Effector memory CD4-positive, alpha-beta T cell (primary cell): Measurements from ENCODE around the gene GZMM.

Experiments used
- DNase-seq, 3 donors: peaks; one replicate each; pipeline ENCODE4 v3.0.0-alpha.2; 2020
- H3K27ac ChIP-seq: 2 replicates; pipeline ENCODE4 v1.7.0; 2013; ENCODE audit warnings: mild to moderate bottlenecking, low read length, moderate library complexity; ENCODE audit not compliant: insufficient read depth, poor library complexity, severe bottlenecking
- H3K27me3 ChIP-seq: replicated peaks from 2 replicates; pipeline ENCODE4 v1.7.0; 2013; ENCODE audit warnings: mild to moderate bottlenecking, low read length; ENCODE audit not compliant: insufficient read depth, control insufficient read depth, poor library complexity, severe bottlenecking
- H3K36me3 ChIP-seq: 2 replicates; pipeline ENCODE4 v1.7.0; 2013; ENCODE audit warnings: mild to moderate bottlenecking, low read length, moderate library complexity; ENCODE audit not compliant: control insufficient read depth, insufficient read depth
- H3K4me1 ChIP-seq: 2 replicates; pipeline ENCODE4 v1.7.0; 2013; ENCODE audit warnings: low read length, mild to moderate bottlenecking; ENCODE audit not compliant: control insufficient read depth, insufficient read depth, poor library complexity, severe bottlenecking
- H3K4me3 ChIP-seq: 2 replicates; pipeline ENCODE4 v1.7.0; 2013; ENCODE audit warnings: low read length, low read depth, mild to moderate bottlenecking; ENCODE audit not compliant: insufficient read depth, poor library complexity, severe bottlenecking
- H3K9me3 ChIP-seq: 2 replicates; pipeline ENCODE4 v1.7.0; 2013; ENCODE audit warnings: mild to moderate bottlenecking, low read length, moderate library complexity; ENCODE audit not compliant: control insufficient read depth

Gene GZMM

DNA sequence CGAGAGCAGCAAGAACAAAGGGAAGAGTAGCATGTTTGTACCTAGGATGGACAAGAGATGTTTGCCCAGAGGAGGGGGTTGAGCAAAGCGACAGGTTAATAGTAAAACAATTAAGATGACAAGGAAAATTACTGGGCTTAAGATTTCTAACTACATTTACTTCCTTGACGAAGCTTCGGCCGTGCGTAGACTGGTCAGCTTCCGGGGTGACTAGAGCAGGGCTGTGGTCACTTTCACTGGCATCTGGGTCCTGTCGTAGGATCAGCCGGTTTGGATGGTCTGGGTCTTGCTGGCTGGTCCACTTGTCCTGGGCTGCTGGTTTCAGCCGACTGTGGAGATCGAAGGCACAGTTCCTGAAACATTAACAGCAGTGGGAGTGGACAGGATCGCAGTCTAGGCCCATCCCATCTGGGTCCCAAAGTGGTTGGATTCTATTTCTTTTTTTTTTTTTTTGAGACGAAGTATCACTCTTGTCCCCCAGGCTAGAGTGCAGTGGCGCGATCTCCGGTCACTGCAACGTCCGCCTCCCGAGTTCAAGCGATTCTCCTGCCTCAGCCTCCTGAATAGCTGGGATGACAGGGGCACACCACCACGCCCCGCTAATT is 23.5 kb downstream of the GZMM start:
- Histone ChIP-seq H3K27me3 (no peaks in the 10 kb centered on the region), H3K36me3 (no peaks in the 10 kb centered on the region), H3K27ac (no peak overlapping the region), H3K4me3 (no peak overlapping the region), H3K9me3 (no peaks in the 10 kb centered on the region), H3K4me1 (peaks cover 10% of the 10 kb centered on the region)
- no peak for DNase-seq

DNA sequence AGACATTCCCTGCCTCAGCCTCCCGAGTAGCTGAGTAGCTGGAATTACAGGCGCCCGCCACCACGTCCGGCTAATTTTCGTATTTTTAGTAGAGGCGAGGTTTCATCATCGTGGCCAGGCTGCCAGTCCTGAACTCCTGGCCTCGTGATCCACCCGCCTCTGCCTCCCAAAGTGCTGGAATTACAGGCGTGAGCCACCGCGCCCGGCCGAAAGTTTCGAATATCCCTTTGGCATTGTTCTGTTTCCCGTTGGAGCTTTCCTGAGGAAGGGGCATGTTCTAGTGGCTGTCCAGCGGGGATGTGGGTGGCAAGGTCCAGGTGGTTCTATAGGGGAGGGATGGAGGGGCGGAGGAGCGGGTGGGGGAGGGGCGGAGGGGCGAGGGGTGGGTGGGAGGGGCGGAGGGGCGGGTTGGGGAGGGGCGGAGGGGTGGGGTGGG is 26.4 kb downstream of the GZMM start:
- Histone ChIP-seq H3K27me3 (no peaks in the 10 kb centered on the region), H3K36me3 (no peaks in the 10 kb centered on the region), H3K9me3 (no peaks in the 10 kb centered on the region), H3K4me1 (peaks cover 29% of the 10 kb centered on the region), H3K27ac (no peak overlapping the region), H3K4me3 (no peak overlapping the region)
- DNase-seq: no peak

DNA sequence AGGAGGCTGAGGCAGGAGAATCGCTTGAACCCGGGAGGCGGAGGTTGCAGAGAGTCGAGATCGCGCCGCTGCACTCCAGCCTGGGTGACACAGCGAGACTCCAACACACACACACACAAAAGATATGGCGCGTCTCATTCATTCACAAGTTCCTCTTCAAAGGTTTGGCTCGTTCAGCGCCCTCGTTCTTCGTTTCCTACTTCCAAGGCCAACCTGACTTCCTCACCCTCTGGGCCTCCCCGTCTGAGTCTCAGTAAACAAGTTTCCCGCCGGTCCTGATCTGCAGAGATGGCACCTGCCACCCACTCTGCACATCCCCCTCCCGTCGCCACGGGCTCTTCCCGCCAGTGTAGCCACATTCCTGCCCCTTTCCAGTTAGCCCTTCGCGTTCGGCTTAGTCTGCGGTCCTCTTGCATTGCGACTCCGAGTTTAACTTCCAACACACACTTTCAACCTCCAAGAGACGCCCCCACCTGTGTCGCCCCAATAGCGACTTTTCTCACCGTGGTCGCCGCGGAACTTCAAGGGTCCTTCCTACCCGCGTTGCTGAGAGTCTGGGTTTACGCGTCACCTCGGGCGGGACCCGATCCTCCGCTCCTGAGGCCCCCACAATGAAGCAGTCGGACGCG is 27.2 kb downstream of the GZMM start:
- Histone ChIP-seq H3K4me1 (peaks cover 33% of the 10 kb centered on the region), H3K27ac (peak overlapping the region; percentile 72), H3K4me3 (peak overlapping the region; percentile 42), H3K27me3 (no peaks in the 10 kb centered on the region), H3K9me3 (no peaks in the 10 kb centered on the region), H3K36me3 (no peaks in the 10 kb centered on the region)
- peak; percentile 33 to 53 (median 49) for DNase-seq

DNA sequence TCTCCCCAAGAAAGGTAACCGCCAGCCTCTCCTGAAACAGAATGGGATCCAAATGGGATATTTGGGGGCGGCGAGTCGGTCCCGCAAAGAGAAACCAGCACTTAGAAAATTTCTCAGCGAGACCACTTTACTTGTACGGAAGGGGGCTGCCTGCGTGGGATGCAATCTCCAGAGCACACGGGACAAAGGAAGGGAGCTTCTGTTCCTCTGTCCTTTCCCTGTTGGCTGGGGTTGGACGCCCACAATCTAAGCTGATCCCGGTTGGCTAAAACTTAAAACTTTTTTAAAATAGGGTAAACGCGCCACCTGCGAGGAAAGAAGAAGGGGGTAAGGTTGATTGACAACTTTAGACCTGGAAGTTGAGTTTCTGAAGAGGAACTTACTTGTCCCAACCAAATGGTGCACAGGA is 27.7 kb downstream of the GZMM start:
- Histone ChIP-seq H3K4me1 (peaks cover 34% of the 10 kb centered on the region), H3K9me3 (no peaks in the 10 kb centered on the region), H3K4me3 (peak overlapping the region; percentile 42), H3K36me3 (no peaks in the 10 kb centered on the region), H3K27ac (peak overlapping the region; percentile 72), H3K27me3 (no peaks in the 10 kb centered on the region)
- no peak for DNase-seq

DNA sequence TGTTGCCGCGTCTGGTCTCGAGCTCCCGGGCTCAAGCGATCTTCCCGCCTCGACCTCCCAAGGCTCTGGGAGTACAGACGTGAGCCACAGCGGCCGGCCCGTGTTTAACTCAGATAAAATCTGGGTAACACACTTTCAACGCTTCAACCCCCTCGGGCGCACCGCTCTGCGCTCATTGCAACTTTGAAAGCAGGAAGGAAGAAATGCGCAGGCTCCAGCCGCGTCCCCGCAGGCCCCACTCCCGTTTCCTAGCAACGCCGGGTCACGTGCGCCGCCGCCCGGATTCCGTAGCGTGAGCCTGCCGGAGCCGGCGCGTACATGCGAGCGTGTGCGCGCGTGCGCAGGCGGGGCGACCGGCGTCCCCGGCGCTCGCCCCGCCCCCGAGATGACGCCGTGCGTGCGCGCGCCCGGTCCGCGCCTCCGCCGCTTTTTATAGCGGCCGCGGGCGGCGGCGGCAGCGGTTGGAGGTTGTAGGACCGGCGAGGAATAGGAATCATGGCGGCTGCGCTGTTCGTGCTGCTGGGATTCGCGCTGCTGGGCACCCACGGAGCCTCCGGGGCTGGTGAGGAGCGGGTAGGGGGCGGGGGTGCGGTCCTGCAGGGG is 28.4 kb downstream of the GZMM start, which contains the start of gene BSG:
Gene BSG (plus strand): TSS at position 457 of the 603 bp plus-strand sequence. CDS start 39 bp downstream, at position 496.
- no peaks in the 10 kb centered on the region for H3K27me3 ChIP-seq
- peaks cover 34% of the 10 kb centered on the region for H3K4me1 ChIP-seq
- peak within 1 kb of the TSS; percentile 93 for H3K4me3 ChIP-seq
- no peaks in the 10 kb centered on the region for H3K9me3 ChIP-seq
- H3K27ac ChIP-seq: peak within 1 kb of the TSS; percentile 86
- DNase-seq: peak; percentile 98 to 99 (median 98)
- peaks cover 2% of the 10 kb centered on the region for H3K36me3 ChIP-seq

DNA sequence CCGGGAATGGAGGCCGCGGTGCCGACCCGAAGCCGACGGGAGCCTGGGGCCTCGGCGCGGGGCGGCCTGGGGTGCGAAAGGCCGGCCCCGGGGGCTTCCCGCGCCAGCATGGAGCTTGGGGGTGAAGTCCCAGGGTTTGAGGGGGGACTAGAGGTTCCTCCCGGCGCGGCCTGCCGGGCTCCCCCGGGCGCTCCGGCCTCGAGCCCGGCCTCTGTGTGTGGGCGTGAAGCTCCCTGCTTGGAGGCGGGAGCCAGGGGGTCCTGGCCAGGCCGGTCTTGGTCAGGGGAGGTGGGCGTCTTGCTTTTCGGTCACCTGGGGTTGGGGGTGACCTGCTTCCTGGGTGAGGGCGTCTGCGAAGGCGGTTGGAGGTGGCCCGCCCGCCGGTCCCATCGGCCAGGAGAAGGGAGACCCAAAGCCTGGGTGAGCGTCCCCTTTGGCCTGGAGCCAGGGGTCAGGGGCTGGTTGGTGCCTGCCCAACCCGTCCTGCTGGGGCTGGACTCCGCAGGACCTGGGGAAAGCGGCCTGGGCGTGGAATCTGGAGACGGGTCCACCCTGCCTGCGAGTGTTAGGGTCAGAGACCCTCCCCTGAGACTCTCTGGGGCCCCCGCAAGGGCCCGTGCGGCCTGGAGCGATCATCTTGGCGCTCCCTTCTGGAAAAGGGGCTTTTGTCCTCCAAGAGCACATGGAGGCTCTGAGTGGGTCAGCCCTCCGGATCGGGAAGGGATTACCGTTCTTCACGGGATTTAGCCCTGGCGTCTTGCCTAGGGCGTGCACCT is 29.1 kb downstream of the GZMM start:
- no peak for DNase-seq
- Histone ChIP-seq H3K27me3 (no peaks in the 10 kb centered on the region), H3K4me1 (peaks cover 34% of the 10 kb centered on the region), H3K4me3 (peak overlapping the region; percentile 93), H3K9me3 (no peaks in the 10 kb centered on the region), H3K36me3 (peaks cover 5% of the 10 kb centered on the region), H3K27ac (peak overlapping the region; percentile 86)

DNA sequence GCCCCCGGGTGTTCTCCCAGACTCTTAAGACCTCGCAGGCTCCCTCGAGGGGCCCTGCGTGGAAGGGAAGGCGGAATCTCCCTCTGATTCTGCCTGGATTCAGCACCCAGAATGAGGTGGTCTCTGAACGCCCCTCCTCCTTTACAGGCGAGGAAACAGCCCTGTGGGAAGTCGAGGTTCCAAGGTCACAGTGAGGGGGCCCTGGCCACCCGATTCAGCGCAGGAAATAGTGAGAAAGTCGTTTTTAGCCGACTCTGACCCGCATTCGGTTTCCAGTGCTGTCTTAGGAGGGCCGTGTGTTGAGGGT is 29.6 kb downstream of the GZMM start:
- H3K4me1 ChIP-seq: peaks cover 34% of the 10 kb centered on the region
- H3K27ac ChIP-seq: peak overlapping the region; percentile 86
- peaks cover 5% of the 10 kb centered on the region for H3K36me3 ChIP-seq

DNA sequence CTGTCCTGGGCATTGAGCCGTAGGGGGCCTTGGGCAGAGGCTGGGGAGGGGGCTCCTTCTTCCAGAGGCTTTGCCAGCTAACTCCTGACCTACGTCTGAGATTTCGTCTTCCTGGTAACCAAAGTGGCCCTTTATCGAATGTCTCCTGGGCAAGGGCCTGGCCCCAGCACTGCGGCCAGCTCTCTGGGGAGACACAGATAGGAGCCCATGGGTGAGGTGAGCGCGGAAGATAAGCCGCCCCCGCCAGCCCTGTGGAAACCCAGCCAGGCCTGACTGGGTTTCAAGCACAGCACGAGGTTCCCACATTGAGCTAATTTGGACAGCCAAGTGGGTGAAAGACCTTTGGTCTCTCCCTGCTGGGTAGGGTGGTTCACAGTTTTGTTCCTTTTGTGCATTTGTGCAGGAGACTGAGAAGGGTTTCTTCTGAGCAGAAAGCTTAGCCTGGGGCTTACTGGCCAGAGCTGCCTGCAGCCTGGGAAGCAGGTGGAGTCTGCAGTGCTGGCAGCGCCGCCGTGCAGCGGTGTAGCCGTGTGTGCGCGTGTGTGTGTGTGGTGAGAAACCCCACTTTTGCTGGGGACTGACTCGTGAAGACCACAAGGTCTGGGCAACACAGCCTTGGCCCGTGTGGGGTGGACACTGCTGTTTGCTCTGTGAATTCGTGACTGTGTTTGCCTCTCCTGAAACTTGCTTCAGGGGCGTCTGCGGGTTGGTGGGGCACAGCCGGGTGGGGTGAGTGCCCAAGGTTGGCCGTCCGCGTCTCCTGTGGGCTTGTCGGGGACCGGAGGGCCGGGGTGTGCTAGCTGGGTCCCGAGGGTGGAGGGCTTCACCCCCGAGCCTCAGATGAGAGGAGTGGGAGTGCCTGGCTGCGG is 31.0 kb downstream of the GZMM start:
- peaks cover 15% of the 10 kb centered on the region for H3K36me3 ChIP-seq
- no peaks in the 10 kb centered on the region for H3K9me3 ChIP-seq
- no peak overlapping the region for H3K27ac ChIP-seq
- H3K4me1 ChIP-seq: peaks cover 34% of the 10 kb centered on the region
- H3K4me3 ChIP-seq: no peak overlapping the region
- DNase-seq: no peak
- no peaks in the 10 kb centered on the region for H3K27me3 ChIP-seq

More for the DNA sequence above, 29.6 kb downstream of the GZMM start:
- no peak for DNase-seq
- Histone ChIP-seq H3K4me3 (peak overlapping the region; percentile 93), H3K27me3 (no peaks in the 10 kb centered on the region), H3K9me3 (no peaks in the 10 kb centered on the region)
